ENCODE data around the gene MLH1.

Gene MLH1

GRCh38 chr3:36981006-36981405, 12.3 kb upstream of the MLH1 start:
- no peak for DNase-seq

DNA sequence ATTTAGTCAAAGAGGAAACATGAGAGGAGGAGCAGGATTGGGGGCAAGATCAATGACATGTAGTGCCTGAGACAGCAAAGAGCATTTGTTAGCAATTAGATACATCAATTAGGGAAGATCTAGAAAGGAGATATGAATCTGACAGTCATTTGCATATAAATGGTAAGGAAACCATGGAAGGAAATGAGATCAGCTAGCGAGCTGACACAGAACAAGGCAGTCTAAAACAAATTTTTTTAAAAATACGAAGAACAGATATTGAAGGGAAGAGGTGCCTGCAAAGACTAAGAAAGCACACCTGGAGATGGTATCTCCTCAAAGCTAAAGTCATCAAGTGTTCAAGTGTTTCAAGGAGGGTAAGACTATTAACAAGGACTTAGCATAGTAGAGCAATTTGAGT, 5.0 kb upstream of the MLH1 start:
- no peak for DNase-seq

DNA sequence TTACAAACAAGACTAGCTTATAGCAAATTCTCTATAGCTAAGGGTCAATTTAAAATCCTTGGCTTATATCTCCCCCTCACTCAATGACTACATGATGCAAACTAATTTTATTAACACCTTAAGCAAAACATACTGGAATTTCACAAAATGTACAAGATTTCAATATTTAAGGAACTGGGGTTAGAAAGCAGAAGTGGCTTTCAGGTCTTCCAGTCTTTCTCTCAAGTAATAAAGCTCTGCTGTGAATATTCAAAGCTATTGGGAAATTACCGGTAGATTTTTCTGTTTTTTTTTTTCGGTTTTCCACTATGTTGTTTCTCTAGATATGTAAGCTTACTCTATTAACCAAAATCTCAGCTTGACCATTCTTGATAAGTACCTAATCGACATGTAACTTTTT, 4.3 kb upstream of the MLH1 start:
- DNase-seq = no peak

- DNase-seq = no peak
These were observed 3.8 kb upstream of the MLH1 start for GRCh38 chr3:36989568-36989967.

DNA sequence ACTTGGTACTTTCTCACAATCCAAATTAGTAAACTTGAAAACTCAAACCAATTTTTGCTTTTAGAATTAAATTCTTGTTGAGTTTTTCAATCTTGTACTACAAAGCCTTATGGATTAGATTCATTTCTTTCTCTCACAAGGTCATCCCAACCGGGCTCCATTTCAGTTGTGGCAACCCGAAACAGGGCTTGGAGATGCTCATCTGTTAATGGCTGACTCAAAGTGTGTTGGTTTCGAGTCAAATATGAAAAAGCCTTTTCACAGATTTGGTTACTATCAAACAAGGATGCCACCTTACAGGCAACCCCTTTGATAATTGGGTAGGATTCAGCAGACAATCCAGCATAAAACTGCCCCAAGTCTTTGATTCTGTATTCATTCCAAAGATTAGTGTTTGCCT, 2.2 kb upstream of the MLH1 start:
- no peak for DNase-seq

- DNase-seq = no peak
These were observed 1.2 kb upstream of the MLH1 start for GRCh38 chr3:36991923-36992805.

DNA sequence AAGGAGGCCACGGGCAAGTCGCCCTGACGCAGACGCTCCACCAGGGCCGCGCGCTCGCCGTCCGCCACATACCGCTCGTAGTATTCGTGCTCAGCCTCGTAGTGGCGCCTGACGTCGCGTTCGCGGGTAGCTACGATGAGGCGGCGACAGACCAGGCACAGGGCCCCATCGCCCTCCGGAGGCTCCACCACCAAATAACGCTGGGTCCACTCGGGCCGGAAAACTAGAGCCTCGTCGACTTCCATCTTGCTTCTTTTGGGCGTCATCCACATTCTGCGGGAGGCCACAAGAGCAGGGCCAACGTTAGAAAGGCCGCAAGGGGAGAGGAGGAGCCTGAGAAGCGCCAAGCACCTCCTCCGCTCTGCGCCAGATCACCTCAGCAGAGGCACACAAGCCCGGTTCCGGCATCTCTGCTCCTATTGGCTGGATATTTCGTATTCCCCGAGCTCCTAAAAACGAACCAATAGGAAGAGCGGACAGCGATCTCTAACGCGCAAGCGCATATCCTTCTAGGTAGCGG, 452 bp upstream of the MLH1 start, which contains the start of gene EPM2AIP1:
Gene EPM2AIP1 (minus strand): TSS at position 326 of the 520 bp plus-strand sequence. CDS start 54 bp downstream, at position 272.
- no peak for DNase-seq

- DNase-seq = no peak
These were observed 21.3 kb downstream of the MLH1 start for GRCh38 chr3:37014620-37015019.

DNA sequence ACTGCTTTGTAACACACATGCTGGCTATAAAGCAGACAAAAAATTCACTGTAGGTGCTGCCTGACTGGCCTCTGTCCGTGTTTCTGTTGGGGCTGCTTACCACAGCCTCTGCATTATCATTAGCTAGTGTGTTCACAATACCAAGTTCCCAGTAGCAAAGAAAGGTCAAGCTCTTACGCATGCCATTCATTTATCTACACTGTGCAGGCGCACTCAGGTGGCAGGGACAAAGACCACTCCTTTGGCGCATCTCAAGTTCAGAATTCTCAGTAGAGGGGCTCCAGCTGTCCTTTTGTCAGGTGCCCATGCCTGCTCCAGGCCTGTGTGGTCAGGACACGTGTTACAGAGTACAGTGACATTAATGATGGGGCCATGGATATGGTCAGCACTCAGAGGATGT, 22.3 kb downstream of the MLH1 start:
- no peak for DNase-seq

GRCh38 chr3:37016903-37017302, 23.6 kb downstream of the MLH1 start:
- DNase-seq = no peak

DNA sequence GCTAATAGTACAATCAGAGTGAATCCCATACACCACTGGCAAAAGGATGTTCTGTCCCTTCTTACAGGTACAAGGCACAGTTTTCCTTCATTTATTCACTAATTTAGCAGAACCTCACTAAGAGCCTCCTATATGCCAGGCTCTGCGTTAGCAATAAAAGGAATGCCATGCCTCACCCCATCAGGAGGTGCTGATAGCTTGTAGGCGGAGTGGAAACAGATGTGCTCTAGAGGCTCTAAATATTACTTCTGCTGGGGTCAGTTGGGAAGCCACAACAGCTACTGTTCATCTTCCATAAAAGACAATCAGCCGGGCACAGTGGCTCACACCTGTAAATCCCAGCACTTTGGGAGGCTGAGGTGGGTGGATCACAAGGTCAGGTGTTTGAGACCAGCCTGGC, 24.4 kb downstream of the MLH1 start:
- no peak for DNase-seq

DNA sequence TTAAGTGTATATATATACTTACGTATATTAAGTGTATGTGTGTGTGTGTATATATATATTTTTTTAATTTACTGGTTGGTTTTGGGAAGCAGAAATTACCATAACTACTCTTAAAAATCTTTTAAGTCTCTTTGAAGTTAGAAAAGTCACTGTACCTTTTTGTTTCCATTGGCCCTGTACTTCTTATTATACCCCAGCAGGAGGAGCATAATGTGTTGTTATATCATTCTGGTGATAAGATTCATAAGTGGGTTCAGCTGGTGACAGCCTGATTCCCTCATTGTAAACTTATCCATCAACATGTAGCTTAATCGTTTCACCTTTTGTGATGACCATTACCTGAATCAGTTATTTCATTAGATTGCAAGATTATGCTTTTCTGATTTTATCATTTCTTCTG, 30.8 kb downstream of the MLH1 start:
- DNase-seq = no peak

DNA sequence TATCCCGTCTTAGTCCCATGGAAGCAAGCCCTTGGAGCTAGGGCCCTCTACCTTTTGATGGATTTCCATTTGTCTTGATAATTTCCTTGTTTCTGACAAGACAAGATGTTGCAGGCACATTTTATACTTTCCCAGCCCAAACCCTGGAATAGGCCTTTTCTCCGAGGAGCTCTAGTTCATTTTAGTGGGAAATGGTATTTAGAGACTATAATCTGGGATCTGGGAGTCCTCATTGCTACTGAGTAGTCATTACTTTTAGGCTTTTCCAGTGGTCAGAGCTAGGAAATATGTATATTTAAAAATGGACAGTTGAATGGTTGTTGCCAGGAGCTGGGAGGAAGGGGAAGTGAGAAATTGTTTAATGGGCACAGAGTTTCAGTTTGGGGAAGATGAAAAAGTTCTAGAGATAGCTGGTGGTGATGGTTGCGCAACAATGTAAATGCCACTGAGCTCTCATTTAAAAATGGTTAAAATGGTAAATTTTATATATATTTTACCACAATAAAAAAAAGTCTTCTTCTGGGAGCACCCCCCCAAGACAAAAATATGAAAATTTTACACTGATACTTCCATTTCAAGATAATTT, 31.6 kb downstream of the MLH1 start:
- no peak for DNase-seq

DNA sequence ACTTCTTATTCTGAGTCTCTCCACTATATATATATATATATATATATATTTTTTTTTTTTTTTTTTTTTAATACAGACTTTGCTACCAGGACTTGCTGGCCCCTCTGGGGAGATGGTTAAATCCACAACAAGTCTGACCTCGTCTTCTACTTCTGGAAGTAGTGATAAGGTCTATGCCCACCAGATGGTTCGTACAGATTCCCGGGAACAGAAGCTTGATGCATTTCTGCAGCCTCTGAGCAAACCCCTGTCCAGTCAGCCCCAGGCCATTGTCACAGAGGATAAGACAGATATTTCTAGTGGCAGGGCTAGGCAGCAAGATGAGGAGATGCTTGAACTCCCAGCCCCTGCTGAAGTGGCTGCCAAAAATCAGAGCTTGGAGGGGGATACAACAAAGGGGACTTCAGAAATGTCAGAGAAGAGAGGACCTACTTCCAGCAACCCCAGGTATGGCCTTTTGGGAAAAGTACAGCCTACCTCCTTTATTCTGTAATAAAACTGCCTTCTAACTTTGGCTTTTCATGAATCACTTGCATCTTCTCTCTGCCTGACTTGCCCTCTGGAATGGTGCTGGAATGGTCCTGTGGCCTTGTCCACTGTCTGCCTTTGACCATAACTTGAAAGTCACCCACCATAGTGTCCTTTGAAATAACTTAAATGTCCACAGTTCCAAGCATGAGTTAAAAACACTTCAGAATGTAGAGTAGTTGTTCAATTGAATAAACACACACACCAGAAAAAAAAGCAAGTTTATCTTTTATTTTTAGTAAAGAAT, 32.4 kb downstream of the MLH1 start:
- no peak for DNase-seq

DNA sequence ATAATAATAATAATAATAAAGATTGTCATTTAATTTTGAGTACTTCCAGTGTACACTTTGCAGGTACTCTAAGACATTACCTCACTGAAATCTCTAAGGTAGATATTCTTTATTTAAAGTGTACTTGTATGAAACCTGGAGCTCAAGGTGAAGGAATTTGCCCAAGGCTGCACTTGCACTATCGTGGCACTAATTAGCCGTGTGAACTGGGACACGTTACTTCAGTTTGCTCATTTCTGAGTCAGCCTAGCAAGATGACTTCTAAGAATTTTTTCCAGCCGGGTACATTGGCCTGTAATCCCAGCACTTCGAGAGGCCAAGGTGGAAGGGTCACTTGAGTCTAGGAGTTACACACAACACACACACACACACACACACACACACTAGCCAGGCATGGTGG, 33.5 kb downstream of the MLH1 start:
- no peak for DNase-seq

GRCh38 chr3:37028329-37028728, 35.0 kb downstream of the MLH1 start:
- no peak for DNase-seq

DNA sequence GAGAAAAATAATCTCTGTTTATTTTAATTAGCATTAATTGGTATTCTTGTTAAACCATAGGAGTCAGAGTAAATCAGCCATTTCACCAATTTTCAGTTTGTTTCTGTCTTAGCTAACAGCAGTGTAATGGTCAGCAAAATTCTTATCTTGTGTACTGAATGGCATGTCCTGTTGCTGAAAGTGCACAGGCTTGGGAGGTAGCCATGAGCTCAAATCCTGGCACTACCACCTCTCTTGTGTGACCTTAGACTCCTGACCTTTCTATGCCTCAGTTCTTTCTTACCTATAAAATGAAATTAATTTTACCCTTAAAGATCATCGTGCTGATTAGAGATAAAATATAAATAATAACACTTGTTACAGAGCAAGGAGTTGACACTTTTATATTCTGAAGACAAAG, 35.8 kb downstream of the MLH1 start:
- DNase-seq = no peak

DNA sequence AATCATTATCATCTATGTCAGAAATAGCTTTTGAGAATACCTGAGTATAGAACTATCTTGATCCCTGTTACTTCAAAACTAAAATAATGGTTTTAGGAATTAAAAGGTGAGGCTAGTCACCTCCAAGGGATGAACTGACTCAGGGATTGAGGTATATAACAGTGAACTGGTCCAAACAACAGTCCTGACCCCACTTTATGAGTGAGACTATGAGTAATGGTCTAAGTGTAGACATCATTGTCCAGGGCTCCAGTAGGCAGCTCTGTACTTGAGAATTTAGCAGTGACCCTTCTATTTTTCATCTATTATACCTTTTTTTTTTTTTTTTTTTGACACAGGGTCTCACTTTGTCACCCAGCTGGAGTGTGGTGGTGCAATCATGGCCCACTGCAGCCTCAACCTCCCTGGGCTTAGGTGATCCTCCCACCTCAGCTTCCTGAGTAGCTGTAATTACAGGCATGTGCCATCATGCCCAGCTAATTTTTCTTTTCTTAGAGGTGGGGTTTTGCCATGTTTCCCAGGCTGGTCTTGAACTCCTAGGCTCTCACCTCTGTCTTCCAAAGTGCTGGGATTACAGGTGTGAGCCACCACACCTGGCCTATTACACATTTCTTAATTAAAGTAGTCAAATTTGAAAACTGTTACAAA, 36.3 kb downstream of the MLH1 start:
- DNase-seq = no peak

DNA sequence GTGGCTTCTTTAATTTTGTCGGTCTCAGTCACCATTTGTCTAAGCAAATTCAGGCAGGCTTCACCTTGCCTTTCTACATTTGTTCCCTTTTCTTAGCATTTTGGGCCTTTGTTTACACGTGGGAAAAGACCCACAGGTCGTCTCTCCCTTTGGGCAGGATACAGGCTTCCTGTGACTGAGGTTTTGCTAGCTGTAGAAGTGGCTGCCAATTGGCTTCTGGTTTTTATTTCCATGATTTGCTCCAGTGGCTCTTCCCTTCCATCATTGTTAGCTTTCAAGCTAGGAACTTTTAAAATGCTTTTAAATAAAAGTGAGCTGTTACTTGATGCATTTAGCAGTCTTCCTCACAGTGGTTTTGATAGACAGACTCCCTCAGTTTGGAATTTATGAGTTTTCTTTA, 37.3 kb downstream of the MLH1 start:
- no peak for DNase-seq

- DNase-seq = no peak
These were observed 37.9 kb downstream of the MLH1 start for GRCh38 chr3:37031096-37031682.

GRCh38 chr3:37032961-37033360, 39.6 kb downstream of the MLH1 start:
- DNase-seq = no peak

- DNase-seq = no peak
These were observed 44.0 kb downstream of the MLH1 start for GRCh38 chr3:37037352-37037751.
